Measurements from ENCODE around the gene COBL. TPM values are rescaled to one million over a fixed set of nuclear protein-coding genes. Genes with fewer than 3 reads are reported as not detected.

Gene COBL
- total and polyA plus RNA-seq, 2 donors (not counting 3 experiments of a cell fraction or from before 2014, with no cell fraction given): 0.11 TPM; not detected in 1

DNA sequence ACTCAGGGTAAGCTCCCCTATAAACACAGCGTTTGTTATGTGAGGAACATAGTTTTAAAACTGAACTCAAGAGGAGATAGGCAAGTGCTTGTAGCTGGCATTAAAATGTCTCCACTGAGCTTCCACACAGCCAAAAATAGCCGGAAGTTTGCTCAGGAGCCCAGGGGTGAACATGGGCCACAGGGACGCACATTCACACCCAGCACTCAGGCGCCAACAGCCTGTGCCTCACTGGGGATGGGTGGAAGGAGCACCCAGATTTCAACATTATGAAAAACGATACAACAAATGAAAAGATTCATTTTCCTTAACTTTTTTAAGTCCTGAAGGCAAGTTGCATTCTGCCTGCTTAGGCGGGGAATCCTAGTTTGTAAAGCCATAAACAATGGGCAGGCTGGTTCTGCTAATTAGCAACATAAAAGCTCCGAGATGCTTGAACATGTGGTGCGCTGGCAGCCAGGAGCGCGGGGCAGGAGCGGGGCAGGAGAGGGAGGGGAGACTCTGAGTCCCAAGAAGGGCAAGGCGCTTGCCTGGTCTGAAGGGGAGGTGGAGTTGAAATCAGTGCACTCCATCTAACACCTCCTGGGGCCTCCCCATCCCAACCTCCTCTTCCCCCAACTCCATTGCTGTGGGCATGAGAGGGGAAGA is 235.9 kb downstream of the COBL start:
- ChIA-PET CTCF (no interaction called here), POLR2A (no interaction called here)
- FAIRE-seq (no peak), DNase-seq (ENCODE audit: low read depth, low spot score) (no peak)
- no peaks in the 10 kb centered on the region for H3K9me3 ChIP-seq (replicated peaks; ENCODE audit: control insufficient read depth, insufficient read depth, low read length)
- intact Hi-C loops (cut with micrococcal nuclease): no loop called here
- no TSS peak for BruUV-seq (replicated peaks)
- H4K20me1 ChIP-seq (replicated peaks; ENCODE audit: control insufficient read depth, extremely low read depth, insufficient read depth, low read length): no peaks in the 10 kb centered on the region
- H3K9ac ChIP-seq (replicated peaks; ENCODE audit: extremely low read depth, insufficient read depth, low read length): no peak overlapping the region
- H3K4me3 ChIP-seq (replicated peaks in 1 of 3; ENCODE audit: insufficient read depth in 1 of 3, low read depth in 1 of 3, low read length in 3 of 3): no peak overlapping the region
- no peak overlapping the region for H3K4me2 ChIP-seq (ENCODE audit: insufficient read depth, low read length)
- peaks cover 5% of the 10 kb centered on the region for H3K4me1 ChIP-seq (ENCODE audit: control insufficient read depth, extremely low read depth, insufficient read depth, low read length)
- H3K79me2 ChIP-seq (ENCODE audit: control insufficient read depth, insufficient read depth, low read length): no peaks in the 10 kb centered on the region
- TF ChIP-seq GATA2 (IDR thresholded peaks at IDR 0.05; ENCODE audit: insufficient read depth, insufficient read length, low read depth, low read length) (no peak), POLR2A (IDR thresholded peaks at IDR 0.05; ENCODE audit: low read depth, low read length) (no peak), FOS (IDR thresholded peaks at IDR 0.05; ENCODE audit: borderline replicate concordance, insufficient read depth, low read length) (no peak), EZH2 (IDR thresholded peaks at IDR 0.05; ENCODE audit: borderline replicate concordance, low read depth, low read length, severe bottlenecking) (no peak), POLR2AphosphoS5 (IDR thresholded peaks at IDR 0.05; ENCODE audit: insufficient read depth, low read depth, low read length) (no peak)
- no peak overlapping the region for H3K27ac ChIP-seq (ENCODE audit: insufficient read depth, low read depth, low read length)
- H3K27me3 ChIP-seq (ENCODE audit: control insufficient read depth in 2 of 2, insufficient read depth in 2 of 2, low read length in 2 of 2): peaks cover 2 to 5% of the 10 kb centered on the region in 2 experiments
- dilution Hi-C loops (cut with MboI; ENCODE audit: extremely low pct_ligation_motif_present, low sequenced_read_pairs): no loop called here
- no peaks in the 10 kb centered on the region for H3K36me3 ChIP-seq (ENCODE audit: control insufficient read depth in 2 of 2, extremely low read depth in 1 of 2, insufficient read depth in 2 of 2, low read length in 2 of 2)
- no peaks in the 10 kb centered on the region for H3K9me1 ChIP-seq (replicated peaks; ENCODE audit: control insufficient read depth, extremely low read depth, insufficient read depth, low read length)
- no peak overlapping the region for H2AFZ ChIP-seq (ENCODE audit: low read depth, low read length)

DNA sequence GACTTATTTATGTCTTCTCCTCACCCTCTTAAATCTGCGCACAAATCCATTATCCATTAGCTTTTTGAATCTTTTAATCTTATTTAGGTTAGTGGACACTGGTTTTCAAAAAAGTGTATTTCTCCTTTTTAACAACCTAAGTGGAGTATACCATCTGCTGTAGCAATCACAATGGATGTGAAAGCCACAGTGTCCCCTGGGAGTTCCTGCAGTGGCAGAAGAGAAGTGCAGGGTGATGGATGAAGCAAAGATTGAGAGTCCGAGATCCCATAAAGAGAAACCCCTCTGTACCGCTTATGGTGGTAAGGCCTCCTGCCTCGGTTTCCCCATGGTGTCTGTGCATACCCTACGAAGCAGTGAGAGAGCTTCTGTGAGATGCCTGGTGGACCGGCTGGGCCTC is 236.4 kb downstream of the COBL start:
- Histone ChIP-seq H3K79me2 (ENCODE audit: control insufficient read depth, insufficient read depth, low read length) (no peaks in the 10 kb centered on the region), H3K9me3 (replicated peaks; ENCODE audit: control insufficient read depth, insufficient read depth, low read length) (no peaks in the 10 kb centered on the region), H3K27me3 (ENCODE audit: control insufficient read depth in 2 of 2, insufficient read depth in 2 of 2, low read length in 2 of 2) (peaks cover 0 to 5% of the 10 kb centered on the region in 2 experiments), H3K4me3 (replicated peaks in 1 of 3; ENCODE audit: insufficient read depth in 1 of 3, low read depth in 1 of 3, low read length in 3 of 3) (no peak overlapping the region), H3K36me3 (ENCODE audit: control insufficient read depth in 2 of 2, extremely low read depth in 1 of 2, insufficient read depth in 2 of 2, low read length in 2 of 2) (no peaks in the 10 kb centered on the region), H2AFZ (ENCODE audit: low read depth, low read length) (no peak overlapping the region), H4K20me1 (replicated peaks; ENCODE audit: control insufficient read depth, extremely low read depth, insufficient read depth, low read length) (no peaks in the 10 kb centered on the region), H3K4me2 (ENCODE audit: insufficient read depth, low read length) (no peak overlapping the region), H3K27ac (ENCODE audit: insufficient read depth, low read depth, low read length) (no peak overlapping the region), H3K4me1 (ENCODE audit: control insufficient read depth, extremely low read depth, insufficient read depth, low read length) (peaks cover 11% of the 10 kb centered on the region), H3K9ac (replicated peaks; ENCODE audit: extremely low read depth, insufficient read depth, low read length) (no peak overlapping the region), H3K9me1 (replicated peaks; ENCODE audit: control insufficient read depth, extremely low read depth, insufficient read depth, low read length) (no peaks in the 10 kb centered on the region)
- intact Hi-C loops (cut with micrococcal nuclease): no loop called here
- no peak for DNase-seq (ENCODE audit: low read depth, low spot score)
- TF ChIP-seq GATA2 (IDR thresholded peaks at IDR 0.05; ENCODE audit: insufficient read depth, insufficient read length, low read depth, low read length) (no peak), POLR2AphosphoS5 (IDR thresholded peaks at IDR 0.05; ENCODE audit: insufficient read depth, low read depth, low read length) (no peak)
- TF ChIP-seq, protein P1, sequence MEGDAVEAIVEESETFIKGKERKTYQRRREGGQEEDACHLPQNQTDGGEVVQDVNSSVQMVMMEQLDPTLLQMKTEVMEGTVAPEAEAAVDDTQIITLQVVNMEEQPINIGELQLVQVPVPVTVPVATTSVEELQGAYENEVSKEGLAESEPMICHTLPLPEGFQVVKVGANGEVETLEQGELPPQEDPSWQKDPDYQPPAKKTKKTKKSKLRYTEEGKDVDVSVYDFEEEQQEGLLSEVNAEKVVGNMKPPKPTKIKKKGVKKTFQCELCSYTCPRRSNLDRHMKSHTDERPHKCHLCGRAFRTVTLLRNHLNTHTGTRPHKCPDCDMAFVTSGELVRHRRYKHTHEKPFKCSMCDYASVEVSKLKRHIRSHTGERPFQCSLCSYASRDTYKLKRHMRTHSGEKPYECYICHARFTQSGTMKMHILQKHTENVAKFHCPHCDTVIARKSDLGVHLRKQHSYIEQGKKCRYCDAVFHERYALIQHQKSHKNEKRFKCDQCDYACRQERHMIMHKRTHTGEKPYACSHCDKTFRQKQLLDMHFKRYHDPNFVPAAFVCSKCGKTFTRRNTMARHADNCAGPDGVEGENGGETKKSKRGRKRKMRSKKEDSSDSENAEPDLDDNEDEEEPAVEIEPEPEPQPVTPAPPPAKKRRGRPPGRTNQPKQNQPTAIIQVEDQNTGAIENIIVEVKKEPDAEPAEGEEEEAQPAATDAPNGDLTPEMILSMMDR (IDR thresholded peaks at IDR 0.05; ENCODE audit: extremely low read depth in 1 of 2, insufficient read depth in 1 of 2, low read depth in 1 of 2, low read length in 2 of 2): no peak
- POLR2A ChIA-PET: no interaction called here
- no peak for FAIRE-seq
- CTCF ChIA-PET: no interaction called here
- BruUV-seq (replicated peaks): no TSS peak
- dilution Hi-C loops (cut with MboI; ENCODE audit: extremely low pct_ligation_motif_present, low sequenced_read_pairs): no loop called here
